HepG2 (cell line): ENCODE measurements around the gene CISD2. TPM values are rescaled to one million over a fixed set of nuclear protein-coding genes. Genes with fewer than 3 reads are reported as not detected.
A peak's percentile ranks its signal among the peaks of the same experiment; 100 is the strongest.

ENCODE experiments used
- AGO2 ChIP-seq: fragments of 200-400 bp; formaldehyde crosslinking; optimal IDR thresholded peaks from 2 replicates; pipeline ENCODE3; 2017; ENCODE audit warnings: mild to moderate bottlenecking, low read depth, low read length, moderate library complexity
- ATF1 ChIP-seq: IDR thresholded peaks from 2 replicates; pipeline ENCODE4 v1.6.1; 2016; ENCODE audit warnings: mild to moderate bottlenecking, control low read depth
- CEBPG ChIP-seq: IDR thresholded peaks from 2 replicates; pipeline ENCODE4 v1.6.1; 2016
- CREB1 ChIP-seq, 2 experiments: fragments of 450-650 bp in 1 of 2; IDR thresholded peaks; 2 replicates each; pipeline ENCODE4 v1.6.1; 2016 to 2017; ENCODE audit warnings: control low read depth in 1 of 2, mild to moderate bottlenecking in 1 of 2, missing compliant biosample characterization in 1 of 2, missing genetic modification characterization in 1 of 2
- ETV5 ChIP-seq: IDR thresholded peaks from 2 replicates; pipeline ENCODE4 v1.6.1; 2018; ENCODE audit warnings: missing biosample characterization, missing genetic modification reagents, inconsistent platforms, borderline replicate concordance
- HNRNPL ChIP-seq: fragments of 200-400 bp; formaldehyde crosslinking; IDR thresholded peaks from 2 replicates; pipeline ENCODE4 v1.6.1; 2017; ENCODE audit warnings: mild to moderate bottlenecking, low read depth, low read length
- KAT8 ChIP-seq: IDR thresholded peaks from 2 replicates; pipeline ENCODE4 v1.6.1; 2016; ENCODE audit warnings: missing genetic modification reagents, missing compliant biosample characterization
- KLF6 ChIP-seq: IDR thresholded peaks from 2 replicates; pipeline ENCODE4 v1.8.0; 2016; ENCODE audit warnings: missing biosample characterization, missing genetic modification reagents
- NR3C1 ChIP-seq: sonication (generic); formaldehyde crosslinking; IDR thresholded peaks from 2 replicates; pipeline ENCODE4 v1.4.0; 2020; ENCODE audit warnings: missing genetic modification reagents
- SETDB1 ChIP-seq: sonication (generic); formaldehyde crosslinking; IDR thresholded peaks from 2 replicates; pipeline ENCODE4 v1.5.1; 2020; ENCODE audit warnings: missing genetic modification reagents, mild to moderate bottlenecking, borderline replicate concordance
- SIN3A ChIP-seq: IDR thresholded peaks from 2 replicates; pipeline ENCODE4 v1.6.1; 2011; ENCODE audit warnings: low read depth, mild to moderate bottlenecking, control low read depth, low read length, borderline replicate concordance
- THAP11 ChIP-seq: IDR thresholded peaks from 2 replicates; pipeline ENCODE4 v1.6.1; 2016; ENCODE audit warnings: missing biosample characterization, missing genetic modification reagents
- ZNF331 ChIP-seq: sonication (generic); formaldehyde crosslinking; IDR thresholded peaks from 2 replicates; pipeline ENCODE4 v1.4.0; 2020; ENCODE audit warnings: missing genetic modification reagents
- ZNF607 ChIP-seq: sonication (generic); formaldehyde crosslinking; IDR thresholded peaks from 2 replicates; pipeline ENCODE4 v1.5.1; 2020; ENCODE audit warnings: missing genetic modification reagents, mild to moderate bottlenecking, borderline replicate concordance
- ZNF672 ChIP-seq: sonication (generic); formaldehyde crosslinking; IDR thresholded peaks from 2 replicates; pipeline ENCODE4 v1.8.1; 2022; ENCODE audit warnings: missing genetic modification reagents
- ZNF75D ChIP-seq: sonication (generic); formaldehyde crosslinking; IDR thresholded peaks from 2 replicates; pipeline ENCODE4 v1.8.1; 2023; ENCODE audit warnings: missing genetic modification reagents, mild to moderate bottlenecking, borderline replicate concordance
- ZNF782 ChIP-seq: sonication (generic); formaldehyde crosslinking; IDR thresholded peaks from 2 replicates; pipeline ENCODE4 v1.4.0; 2020; ENCODE audit warnings: missing genetic modification reagents, mild to moderate bottlenecking, borderline replicate concordance
- polyA plus RNA-seq, 8 experiments: library from polyadenylated mRNA; depleted of rRNA in 3 of 8; stranded (reverse) in 7 of 8; unstranded in 1 of 8; fragments of >200 nt; fragmentation: Illumina TruSeq in 4 of 8; extraction: Trizol in 4 of 8; gene quantifications; 2 replicates each; pipeline versions ENCODE4 v1.2.1 to v1.2.3, GENCODE V29; 2011 to 2016; ENCODE audit warnings: low read depth in 4 of 8, missing spikeins in 1 of 8, mixed read lengths in 1 of 8; ENCODE audit not compliant: insufficient read depth in 1 of 8
- total RNA-seq, 5 experiments: library from RNA; depleted of rRNA; stranded (reverse); fragments of >200 nt; fragmentation: Illumina TruSeq; extraction: Trizol; gene quantifications; 2 replicates each; pipeline ENCODE4 v1.2.3, GENCODE V29; 2016; ENCODE audit warnings: low read depth in 1 of 5
- TF ChIP-seq, protein P1 (sequence below): sonication (generic); formaldehyde crosslinking; IDR thresholded peaks from 2 replicates; pipeline ENCODE4 v1.5.0; 2020; ENCODE audit warnings: mild to moderate bottlenecking, missing genetic modification reagents, borderline replicate concordance
- TF ChIP-seq, protein P2 (sequence below): IDR thresholded peaks from 2 replicates; pipeline ENCODE4 v1.6.1; 2016; ENCODE audit warnings: missing genetic modification reagents, missing compliant biosample characterization
- TF ChIP-seq, protein P3 (sequence below): sonication (generic); formaldehyde crosslinking; IDR thresholded peaks from 2 replicates; pipeline ENCODE4 v1.5.1; 2020; ENCODE audit warnings: mild to moderate bottlenecking, missing genetic modification reagents
- TF ChIP-seq, protein P4 (sequence below): fragments of 450-650 bp; IDR thresholded peaks from 2 replicates; pipeline ENCODE4 v1.6.1; 2017

CISD2 gene
- total and polyA plus RNA-seq, 2 of the 13 experiments (the other 11 are each of a cell fraction or from before 2014, with no cell fraction given), result 24.5 to 37.7 TPM

DNA sequence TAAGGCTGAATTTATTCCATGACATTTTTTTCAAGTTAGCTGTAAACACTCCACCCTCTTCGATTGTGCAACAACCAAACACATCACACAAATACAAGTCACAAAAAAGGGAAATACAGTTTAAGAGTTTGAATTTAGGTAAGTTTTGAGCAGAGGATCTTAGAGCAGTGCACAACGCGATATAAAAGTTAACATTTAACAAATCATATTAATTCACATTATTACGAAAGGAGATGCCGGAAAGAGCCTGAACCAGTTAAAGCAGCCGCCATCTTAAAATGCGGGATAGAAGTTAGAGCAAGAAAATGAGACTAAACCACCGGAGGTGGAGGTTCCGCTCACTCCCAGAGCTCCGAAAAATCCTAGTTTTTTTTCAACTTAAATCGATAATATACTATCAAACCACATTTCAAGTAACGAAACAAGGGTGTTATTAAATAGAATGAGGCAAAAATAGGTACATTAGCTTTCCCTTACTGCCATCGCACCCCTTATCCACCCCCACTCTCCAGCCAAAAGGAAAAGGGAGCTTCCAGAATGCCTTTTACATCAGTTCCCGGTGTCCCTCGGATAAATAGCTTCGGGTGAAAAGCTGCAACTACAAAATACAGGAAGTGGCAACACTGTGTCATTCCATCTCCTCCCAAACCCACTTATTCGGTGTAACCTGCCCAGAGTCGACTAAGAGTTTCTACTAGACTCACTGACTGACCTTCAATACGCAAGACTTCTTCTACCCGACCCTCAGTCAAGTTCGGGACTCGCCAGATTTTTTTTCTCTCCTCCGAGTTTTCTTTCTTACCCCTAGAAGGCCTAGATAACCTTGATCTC is 43.3 kb upstream of the CISD2 start (continued):
- TF ChIP-seq ZNF331 (CRISPR knock-in tag) (no peak), KAT8 (0 out of 2 replicates have a peak, but pooled peaks have one; percentile 49), KLF6 (CRISPR knock-in tag) (no peak), THAP11 (CRISPR knock-in tag) (peak; percentile 38; the same call in 1 of the 2 replicates), SIN3A (0 out of 2 replicates have a peak, but pooled peaks have one; percentile 28), ZNF782 (no peak), CEBPG (peak; percentile 92), NR3C1 (CRISPR knock-in tag) (no peak), SETDB1 (CRISPR knock-in tag) (no peak), AGO2 (no peak), ETV5 (peak; percentile 18; the same call in 1 of the 2 replicates), CREB1 (IDR thresholded peaks at IDR 0.05) (no peak), CREB1 (CRISPR knock-in tag; IDR thresholded peaks at IDR 0.05) (peak; percentile 71), ZNF75D (CRISPR knock-in tag) (no peak), ZNF672 (CRISPR knock-in tag) (no peak), ATF1 (CRISPR knock-in tag) (no peak), HNRNPL (no peak), ZNF607 (CRISPR knock-in tag) (0 out of 2 replicates have a peak, but pooled peaks have one; percentile 46)
- TF ChIP-seq, protein P1, sequence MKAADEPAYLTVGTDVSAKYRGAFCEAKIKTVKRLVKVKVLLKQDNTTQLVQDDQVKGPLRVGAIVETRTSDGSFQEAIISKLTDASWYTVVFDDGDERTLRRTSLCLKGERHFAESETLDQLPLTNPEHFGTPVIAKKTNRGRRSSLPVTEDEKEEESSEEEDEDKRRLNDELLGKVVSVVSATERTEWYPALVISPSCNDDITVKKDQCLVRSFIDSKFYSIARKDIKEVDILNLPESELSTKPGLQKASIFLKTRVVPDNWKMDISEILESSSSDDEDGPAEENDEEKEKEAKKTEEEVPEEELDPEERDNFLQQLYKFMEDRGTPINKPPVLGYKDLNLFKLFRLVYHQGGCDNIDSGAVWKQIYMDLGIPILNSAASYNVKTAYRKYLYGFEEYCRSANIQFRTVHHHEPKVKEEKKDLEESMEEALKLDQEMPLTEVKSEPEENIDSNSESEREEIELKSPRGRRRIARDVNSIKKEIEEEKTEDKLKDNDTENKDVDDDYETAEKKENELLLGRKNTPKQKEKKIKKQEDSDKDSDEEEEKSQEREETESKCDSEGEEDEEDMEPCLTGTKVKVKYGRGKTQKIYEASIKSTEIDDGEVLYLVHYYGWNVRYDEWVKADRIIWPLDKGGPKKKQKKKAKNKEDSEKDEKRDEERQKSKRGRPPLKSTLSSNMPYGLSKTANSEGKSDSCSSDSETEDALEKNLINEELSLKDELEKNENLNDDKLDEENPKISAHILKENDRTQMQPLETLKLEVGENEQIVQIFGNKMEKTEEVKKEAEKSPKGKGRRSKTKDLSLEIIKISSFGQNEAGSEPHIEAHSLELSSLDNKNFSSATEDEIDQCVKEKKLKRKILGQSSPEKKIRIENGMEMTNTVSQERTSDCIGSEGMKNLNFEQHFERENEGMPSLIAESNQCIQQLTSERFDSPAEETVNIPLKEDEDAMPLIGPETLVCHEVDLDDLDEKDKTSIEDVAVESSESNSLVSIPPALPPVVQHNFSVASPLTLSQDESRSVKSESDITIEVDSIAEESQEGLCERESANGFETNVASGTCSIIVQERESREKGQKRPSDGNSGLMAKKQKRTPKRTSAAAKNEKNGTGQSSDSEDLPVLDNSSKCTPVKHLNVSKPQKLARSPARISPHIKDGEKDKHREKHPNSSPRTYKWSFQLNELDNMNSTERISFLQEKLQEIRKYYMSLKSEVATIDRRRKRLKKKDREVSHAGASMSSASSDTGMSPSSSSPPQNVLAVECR (CRISPR knock-in tag), result 0 out of 2 replicates have a peak, but pooled peaks have one; percentile 25
- TF ChIP-seq, protein P2, sequence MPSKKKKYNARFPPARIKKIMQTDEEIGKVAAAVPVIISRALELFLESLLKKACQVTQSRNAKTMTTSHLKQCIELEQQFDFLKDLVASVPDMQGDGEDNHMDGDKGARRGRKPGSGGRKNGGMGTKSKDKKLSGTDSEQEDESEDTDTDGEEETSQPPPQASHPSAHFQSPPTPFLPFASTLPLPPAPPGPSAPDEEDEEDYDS, result peak; percentile 22; the same call in 1 of the 2 replicates
- TF ChIP-seq, protein P3, sequence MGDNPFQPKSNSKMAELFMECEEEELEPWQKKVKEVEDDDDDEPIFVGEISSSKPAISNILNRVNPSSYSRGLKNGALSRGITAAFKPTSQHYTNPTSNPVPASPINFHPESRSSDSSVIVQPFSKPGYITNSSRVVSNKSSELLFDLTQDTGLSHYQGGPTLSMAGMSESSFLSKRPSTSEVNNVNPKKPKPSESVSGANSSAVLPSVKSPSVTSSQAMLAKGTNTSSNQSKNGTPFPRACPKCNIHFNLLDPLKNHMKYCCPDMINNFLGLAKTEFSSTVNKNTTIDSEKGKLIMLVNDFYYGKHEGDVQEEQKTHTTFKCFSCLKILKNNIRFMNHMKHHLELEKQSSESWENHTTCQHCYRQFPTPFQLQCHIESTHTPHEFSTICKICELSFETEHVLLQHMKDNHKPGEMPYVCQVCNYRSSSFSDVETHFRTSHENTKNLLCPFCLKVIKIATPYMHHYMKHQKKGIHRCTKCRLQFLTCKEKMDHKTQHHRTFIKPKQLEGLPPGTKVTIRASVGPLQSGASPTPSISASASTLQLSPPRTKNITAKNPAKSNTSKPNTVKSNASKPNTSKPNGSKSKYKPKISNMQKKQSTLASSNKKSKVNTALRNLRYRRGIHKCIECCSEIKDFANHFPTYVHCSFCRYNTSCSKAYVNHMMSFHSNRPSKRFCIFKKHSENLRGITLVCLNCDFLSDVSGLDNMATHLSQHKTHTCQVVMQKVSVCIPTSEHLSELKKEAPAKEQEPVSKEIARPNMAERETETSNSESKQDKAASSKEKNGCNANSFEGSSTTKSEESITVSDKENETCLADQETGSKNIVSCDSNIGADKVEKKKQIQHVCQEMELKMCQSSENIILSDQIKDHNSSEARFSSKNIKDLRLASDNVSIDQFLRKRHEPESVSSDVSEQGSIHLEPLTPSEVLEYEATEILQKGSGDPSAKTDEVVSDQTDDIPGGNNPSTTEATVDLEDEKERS, result 0 out of 2 replicates have a peak, but pooled peaks have one; percentile 24
- TF ChIP-seq, protein P4, sequence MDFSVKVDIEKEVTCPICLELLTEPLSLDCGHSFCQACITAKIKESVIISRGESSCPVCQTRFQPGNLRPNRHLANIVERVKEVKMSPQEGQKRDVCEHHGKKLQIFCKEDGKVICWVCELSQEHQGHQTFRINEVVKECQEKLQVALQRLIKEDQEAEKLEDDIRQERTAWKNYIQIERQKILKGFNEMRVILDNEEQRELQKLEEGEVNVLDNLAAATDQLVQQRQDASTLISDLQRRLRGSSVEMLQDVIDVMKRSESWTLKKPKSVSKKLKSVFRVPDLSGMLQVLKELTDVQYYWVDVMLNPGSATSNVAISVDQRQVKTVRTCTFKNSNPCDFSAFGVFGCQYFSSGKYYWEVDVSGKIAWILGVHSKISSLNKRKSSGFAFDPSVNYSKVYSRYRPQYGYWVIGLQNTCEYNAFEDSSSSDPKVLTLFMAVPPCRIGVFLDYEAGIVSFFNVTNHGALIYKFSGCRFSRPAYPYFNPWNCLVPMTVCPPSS, result no peak
